H1 (cell line): ENCODE measurements around the gene TXNL4A. TPM values are rescaled to one million over a fixed set of nuclear protein-coding genes. Genes with fewer than 3 reads are reported as not detected.

Experiments
- JUN ChIP-seq: IDR thresholded peaks from 2 replicates; pipeline ENCODE4 v1.6.1; 2011; ENCODE audit warnings: low read depth, mild to moderate bottlenecking, improper control_type of control experiment, low read length
- polyA plus RNA-seq, 7 experiments: library from polyadenylated mRNA; depleted of rRNA in 3 of 7; stranded (reverse) in 5 of 7; unstranded in 2 of 7; fragments of >200 nt in 5 of 7; fragments of 200-250 nt in 2 of 7; gene quantifications; 1 replicate in 5 of 7; 2 replicates in 1 of 7; 4 replicates in 1 of 7; pipeline versions ENCODE4 v1.2.1 to v1.2.3, GENCODE V29; 2011 to 2013; ENCODE audit warnings: missing spikeins in 2 of 7, mixed read lengths in 2 of 7
- total RNA-seq: library from RNA; stranded (reverse); fragmentation: NEBNext Ultra II Directional; extraction: Animal tissue kit (Norgen Biotek cat#: 25700); gene quantifications from 2 replicates; pipeline ENCODE4 v1.2.1, GENCODE V29; 2021

TXNL4A gene
- total and polyA plus RNA-seq, 2 of the 8 experiments (the other 6 are each of a cell fraction or from before 2014, with no cell fraction given) = 169 to 181 TPM

DNA sequence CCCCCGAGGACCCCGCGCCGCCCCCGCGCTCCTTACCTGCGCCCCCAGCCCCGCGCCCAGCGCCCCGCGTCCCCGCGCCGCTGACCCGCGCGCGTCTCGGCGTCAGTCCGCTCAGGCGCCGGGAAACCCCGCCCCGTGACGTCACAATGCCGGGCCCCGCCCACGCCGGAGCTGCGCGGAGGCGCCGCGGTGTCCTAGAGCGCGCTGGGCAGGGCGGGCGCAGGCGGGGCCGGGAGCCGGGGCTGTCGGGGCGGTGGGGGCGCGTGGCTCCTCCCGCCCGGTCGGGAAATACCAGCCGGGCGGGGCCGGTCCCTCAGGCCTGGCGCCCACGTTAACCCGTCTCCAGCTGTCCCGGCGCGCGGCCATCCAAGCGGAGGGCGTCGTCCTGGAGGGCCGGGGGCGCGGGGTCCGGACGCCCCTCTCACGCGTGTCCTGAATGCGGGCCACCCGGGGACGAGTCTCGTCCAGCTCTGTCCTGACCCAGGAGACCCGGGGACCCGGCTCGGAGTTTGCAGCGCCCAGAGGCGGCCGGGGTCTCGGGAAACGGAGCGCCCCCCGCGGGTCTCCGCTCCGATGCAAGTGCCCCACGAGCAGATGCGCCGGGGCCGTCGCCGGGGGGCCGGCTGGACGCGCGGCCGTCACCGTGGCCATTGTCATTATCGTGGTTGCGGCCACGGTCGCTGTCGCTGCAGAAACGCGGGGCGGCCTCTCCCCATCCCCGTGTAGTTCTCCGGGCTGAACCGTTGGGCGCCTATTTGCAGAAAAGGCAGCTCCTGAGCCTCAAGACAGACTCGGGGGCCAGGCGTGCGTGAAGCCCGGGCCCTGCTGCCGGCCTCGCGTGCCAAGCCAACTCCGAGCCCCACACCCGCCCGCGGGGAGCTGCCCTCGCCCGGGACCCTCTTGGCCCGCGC is 36.6 kb downstream of the TXNL4A start, which contains the start of gene SLC66A2 (continued):
- no peak for TF ChIP-seq JUN
